Spleen (tissue), 7 donors: ENCODE measurements around the gene DSCAML1.

Experiments used
- CTCF ChIP-seq, 11 experiments: fragments of 200-600 bp in 7 of 11; fragments of 450-650 bp in 4 of 11; sonication (generic) in 4 of 11; IDR thresholded peaks in 8 of 11; conservative IDR thresholded peaks in 3 of 11; 1 replicate in 7 of 11; 2 replicates in 4 of 11; pipeline versions ENCODE4 v1.4.0 to v1.8.0; 2016 to 2021; ENCODE audit warnings: antibody characterized with exemption in 11 of 11, inconsistent platforms in 4 of 11, mild to moderate bottlenecking in 1 of 11
- POLR2A ChIP-seq, 3 donors: fragments of 450-650 bp; IDR thresholded peaks; one replicate each; pipeline ENCODE4 v1.5.1; 2017; ENCODE audit warnings: antibody characterized with exemption in 3 of 3, mild to moderate bottlenecking in 1 of 3
- donor health status: DM: no; HTN: no; CAD: no; lungs with moderate emphysema.
- donor health status: DM: no; HTN: no; CAD: no.
- donor health status: DM: no; HTN: no; CAD: no.

- no peak for TF ChIP-seq CTCF (IDR thresholded peaks at IDR 0.05 in 8 of 11, conservative IDR thresholded peaks at IDR 0.05 in 3 of 11)
- no peak for TF ChIP-seq POLR2A (IDR thresholded peaks at IDR 0.05)
Measured at GRCh38 chr11:117745346-117745745, 51.7 kb downstream of the DSCAML1 start.
